ENCODE data around the gene NR1D1.

DNA sequence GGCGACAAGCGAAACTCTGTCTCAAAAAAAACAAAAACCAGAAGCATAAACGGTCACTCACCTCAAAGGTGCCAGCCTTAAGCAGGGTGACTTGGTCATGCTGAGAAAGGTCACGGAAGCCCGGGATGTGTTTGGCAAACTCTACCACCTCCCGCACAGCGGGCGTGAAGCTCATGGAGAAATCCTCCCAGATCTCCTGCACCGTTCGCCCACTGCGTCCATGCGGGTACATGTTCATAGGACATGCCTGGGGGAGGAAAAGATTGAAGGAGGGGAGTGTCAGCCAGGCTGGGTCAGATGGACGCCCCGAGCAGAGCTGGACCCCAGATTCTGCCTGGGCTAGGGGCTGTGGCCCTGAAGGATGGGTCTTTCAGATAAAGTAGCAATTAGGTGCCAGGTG lies 5.5 kb downstream of the NR1D1 start:
- TF ChIP-seq, protein P1, sequence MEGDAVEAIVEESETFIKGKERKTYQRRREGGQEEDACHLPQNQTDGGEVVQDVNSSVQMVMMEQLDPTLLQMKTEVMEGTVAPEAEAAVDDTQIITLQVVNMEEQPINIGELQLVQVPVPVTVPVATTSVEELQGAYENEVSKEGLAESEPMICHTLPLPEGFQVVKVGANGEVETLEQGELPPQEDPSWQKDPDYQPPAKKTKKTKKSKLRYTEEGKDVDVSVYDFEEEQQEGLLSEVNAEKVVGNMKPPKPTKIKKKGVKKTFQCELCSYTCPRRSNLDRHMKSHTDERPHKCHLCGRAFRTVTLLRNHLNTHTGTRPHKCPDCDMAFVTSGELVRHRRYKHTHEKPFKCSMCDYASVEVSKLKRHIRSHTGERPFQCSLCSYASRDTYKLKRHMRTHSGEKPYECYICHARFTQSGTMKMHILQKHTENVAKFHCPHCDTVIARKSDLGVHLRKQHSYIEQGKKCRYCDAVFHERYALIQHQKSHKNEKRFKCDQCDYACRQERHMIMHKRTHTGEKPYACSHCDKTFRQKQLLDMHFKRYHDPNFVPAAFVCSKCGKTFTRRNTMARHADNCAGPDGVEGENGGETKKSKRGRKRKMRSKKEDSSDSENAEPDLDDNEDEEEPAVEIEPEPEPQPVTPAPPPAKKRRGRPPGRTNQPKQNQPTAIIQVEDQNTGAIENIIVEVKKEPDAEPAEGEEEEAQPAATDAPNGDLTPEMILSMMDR (CRISPR knock-in tag; IDR thresholded peaks at IDR 0.05): no peak
- TF ChIP-seq, protein P2, sequence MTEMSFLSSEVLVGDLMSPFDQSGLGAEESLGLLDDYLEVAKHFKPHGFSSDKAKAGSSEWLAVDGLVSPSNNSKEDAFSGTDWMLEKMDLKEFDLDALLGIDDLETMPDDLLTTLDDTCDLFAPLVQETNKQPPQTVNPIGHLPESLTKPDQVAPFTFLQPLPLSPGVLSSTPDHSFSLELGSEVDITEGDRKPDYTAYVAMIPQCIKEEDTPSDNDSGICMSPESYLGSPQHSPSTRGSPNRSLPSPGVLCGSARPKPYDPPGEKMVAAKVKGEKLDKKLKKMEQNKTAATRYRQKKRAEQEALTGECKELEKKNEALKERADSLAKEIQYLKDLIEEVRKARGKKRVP (CRISPR knock-in tag; IDR thresholded peaks at IDR 0.05): no peak
- TF ChIP-seq, protein P3, sequence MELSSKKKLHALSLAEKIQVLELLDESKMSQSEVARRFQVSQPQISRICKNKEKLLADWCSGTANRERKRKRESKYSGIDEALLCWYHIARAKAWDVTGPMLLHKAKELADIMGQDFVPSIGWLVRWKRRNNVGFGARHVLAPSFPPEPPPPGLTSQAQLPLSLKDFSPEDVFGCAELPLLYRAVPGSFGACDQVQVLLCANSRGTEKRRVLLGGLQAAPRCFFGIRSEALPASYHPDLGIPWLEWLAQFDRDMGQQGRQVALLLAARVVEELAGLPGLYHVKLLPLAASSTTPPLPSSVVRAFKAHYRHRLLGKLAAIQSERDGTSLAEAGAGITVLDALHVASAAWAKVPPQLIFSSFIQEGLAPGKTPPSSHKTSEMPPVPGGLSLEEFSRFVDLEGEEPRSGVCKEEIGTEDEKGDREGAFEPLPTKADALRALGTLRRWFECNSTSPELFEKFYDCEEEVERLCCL (CRISPR knock-in tag; IDR thresholded peaks at IDR 0.05; ENCODE audit: borderline replicate concordance): no peak
- TF ChIP-seq, protein P4, sequence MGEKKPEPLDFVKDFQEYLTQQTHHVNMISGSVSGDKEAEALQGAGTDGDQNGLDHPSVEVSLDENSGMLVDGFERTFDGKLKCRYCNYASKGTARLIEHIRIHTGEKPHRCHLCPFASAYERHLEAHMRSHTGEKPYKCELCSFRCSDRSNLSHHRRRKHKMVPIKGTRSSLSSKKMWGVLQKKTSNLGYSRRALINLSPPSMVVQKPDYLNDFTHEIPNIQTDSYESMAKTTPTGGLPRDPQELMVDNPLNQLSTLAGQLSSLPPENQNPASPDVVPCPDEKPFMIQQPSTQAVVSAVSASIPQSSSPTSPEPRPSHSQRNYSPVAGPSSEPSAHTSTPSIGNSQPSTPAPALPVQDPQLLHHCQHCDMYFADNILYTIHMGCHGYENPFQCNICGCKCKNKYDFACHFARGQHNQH (CRISPR knock-in tag; IDR thresholded peaks at IDR 0.05): no peak
- TF ChIP-seq, protein P5, sequence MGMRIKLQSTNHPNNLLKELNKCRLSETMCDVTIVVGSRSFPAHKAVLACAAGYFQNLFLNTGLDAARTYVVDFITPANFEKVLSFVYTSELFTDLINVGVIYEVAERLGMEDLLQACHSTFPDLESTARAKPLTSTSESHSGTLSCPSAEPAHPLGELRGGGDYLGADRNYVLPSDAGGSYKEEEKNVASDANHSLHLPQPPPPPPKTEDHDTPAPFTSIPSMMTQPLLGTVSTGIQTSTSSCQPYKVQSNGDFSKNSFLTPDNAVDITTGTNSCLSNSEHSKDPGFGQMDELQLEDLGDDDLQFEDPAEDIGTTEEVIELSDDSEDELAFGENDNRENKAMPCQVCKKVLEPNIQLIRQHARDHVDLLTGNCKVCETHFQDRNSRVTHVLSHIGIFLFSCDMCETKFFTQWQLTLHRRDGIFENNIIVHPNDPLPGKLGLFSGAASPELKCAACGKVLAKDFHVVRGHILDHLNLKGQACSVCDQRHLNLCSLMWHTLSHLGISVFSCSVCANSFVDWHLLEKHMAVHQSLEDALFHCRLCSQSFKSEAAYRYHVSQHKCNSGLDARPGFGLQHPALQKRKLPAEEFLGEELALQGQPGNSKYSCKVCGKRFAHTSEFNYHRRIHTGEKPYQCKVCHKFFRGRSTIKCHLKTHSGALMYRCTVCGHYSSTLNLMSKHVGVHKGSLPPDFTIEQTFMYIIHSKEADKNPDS (CRISPR knock-in tag; IDR thresholded peaks at IDR 0.05): no peak
- TF ChIP-seq, protein P6, sequence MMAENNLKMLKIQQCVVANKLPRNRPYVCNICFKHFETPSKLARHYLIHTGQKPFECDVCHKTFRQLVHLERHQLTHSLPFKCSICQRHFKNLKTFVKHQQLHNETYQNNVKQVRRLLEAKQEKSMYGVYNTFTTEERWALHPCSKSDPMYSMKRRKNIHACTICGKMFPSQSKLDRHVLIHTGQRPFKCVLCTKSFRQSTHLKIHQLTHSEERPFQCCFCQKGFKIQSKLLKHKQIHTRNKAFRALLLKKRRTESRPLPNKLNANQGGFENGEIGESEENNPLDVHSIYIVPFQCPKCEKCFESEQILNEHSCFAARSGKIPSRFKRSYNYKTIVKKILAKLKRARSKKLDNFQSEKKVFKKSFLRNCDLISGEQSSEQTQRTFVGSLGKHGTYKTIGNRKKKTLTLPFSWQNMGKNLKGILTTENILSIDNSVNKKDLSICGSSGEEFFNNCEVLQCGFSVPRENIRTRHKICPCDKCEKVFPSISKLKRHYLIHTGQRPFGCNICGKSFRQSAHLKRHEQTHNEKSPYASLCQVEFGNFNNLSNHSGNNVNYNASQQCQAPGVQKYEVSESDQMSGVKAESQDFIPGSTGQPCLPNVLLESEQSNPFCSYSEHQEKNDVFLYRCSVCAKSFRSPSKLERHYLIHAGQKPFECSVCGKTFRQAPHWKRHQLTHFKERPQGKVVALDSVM (CRISPR knock-in tag; IDR thresholded peaks at IDR 0.05): no peak
- TF ChIP-seq ZNF282 (IDR thresholded peaks at IDR 0.05; ENCODE audit: partially characterized antibody) (no peak), ZNF777 (CRISPR knock-in tag; IDR thresholded peaks at IDR 0.05) (no peak), POLR2A (IDR thresholded peaks at IDR 0.05; ENCODE audit: insufficient read depth in 1 of 2, low read depth in 2 of 2, low read length in 2 of 2) (no peak)
- TF ChIP-seq, protein P7, sequence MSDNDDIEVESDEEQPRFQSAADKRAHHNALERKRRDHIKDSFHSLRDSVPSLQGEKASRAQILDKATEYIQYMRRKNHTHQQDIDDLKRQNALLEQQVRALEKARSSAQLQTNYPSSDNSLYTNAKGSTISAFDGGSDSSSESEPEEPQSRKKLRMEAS (IDR thresholded peaks at IDR 0.05): no peak
